ENCODE measurements around the gene UBAC2. TPM values are rescaled to one million over a fixed set of nuclear protein-coding genes. Genes with fewer than 3 reads are reported as not detected.
"Not testable (repeated sequence)": the region's sequence is repeated elsewhere in the genome, so short reads cannot be mapped to it uniquely, and the experiment has no call there.

Gene UBAC2
- total and polyA plus RNA-seq, 2 donors: 53.1 to 57.2 TPM

DNA sequence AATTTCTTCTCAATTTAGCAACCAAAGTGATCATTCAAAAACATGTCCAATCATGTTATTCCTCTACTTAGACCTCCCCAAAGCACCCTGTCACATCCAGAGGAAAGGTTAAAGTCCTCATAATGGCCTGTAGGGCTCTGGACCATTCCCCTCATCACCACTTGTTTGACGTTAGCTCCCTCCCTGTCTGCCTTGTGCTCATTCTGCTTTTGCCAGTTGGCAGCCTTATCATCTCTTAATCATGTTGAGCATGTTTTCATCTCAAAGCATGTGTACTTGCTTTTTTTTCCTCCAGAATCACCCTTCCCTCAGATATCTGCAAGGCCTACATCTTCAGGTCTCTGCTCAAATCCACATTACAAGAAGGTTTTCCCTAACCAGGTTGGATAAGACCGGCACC lies 25.9 kb downstream of the UBAC2 start:
- Histone ChIP-seq H3K36me3 (ENCODE audit: insufficient read depth) (no peaks in the 10 kb centered on the region), H3K27ac (ENCODE audit: low read depth) (no peak overlapping the region), H3K4me3 (ENCODE audit: low read depth, low read length) (no peak overlapping the region), H3K4me1 (ENCODE audit: insufficient read depth) (no peaks in the 10 kb centered on the region)
- no peak for DNase-seq (ENCODE audit: extremely low spot score)
- 73% methylated on average over 2 of the region's 2 CpGs for WGBS

DNA sequence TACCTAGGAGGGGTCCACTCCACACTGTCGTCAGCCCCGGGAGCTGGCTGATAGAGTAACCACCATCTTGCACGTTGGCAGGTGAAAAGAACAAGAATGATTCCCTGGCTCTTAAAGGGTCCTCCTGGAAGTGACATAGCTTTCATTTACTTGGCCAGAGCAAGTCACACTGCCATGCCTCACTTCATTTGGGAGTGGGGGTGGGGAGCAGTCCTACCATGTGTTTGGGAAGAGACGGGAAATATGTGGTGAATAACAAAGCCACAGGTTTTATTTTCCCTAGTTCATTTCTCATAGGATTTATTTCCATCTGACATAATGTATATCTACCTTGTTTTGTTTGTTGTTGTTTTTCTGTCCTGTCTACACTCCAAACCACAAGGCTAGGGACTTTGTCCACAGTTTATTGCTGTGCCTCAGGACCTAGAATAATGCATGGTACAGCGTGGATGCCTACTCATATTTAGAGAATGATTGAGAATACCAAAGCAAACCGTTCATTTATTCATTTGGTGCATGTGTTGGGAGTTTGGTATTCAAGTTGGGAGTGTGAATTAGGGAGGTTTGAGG lies 26.8 kb downstream of the UBAC2 start:
- Histone ChIP-seq H3K4me1 (ENCODE audit: insufficient read depth) (no peaks in the 10 kb centered on the region), H3K4me3 (ENCODE audit: low read depth, low read length) (no peak overlapping the region), H3K36me3 (ENCODE audit: insufficient read depth) (no peaks in the 10 kb centered on the region), H3K27ac (ENCODE audit: low read depth) (no peak overlapping the region)
- WGBS: 94% methylated on average over 6 of the region's 6 CpGs
- no peak for DNase-seq (ENCODE audit: extremely low spot score)

- WGBS: 95% methylated on average over 15 of the region's 15 CpGs
- Histone ChIP-seq H3K4me1 (ENCODE audit: insufficient read depth) (no peaks in the 10 kb centered on the region), H3K27ac (ENCODE audit: low read depth) (no peak overlapping the region), H3K36me3 (ENCODE audit: insufficient read depth) (no peaks in the 10 kb centered on the region), H3K4me3 (ENCODE audit: low read depth, low read length) (no peak overlapping the region)
- no peak for DNase-seq (ENCODE audit: extremely low spot score)
Observed at GRCh38 chr13:99227909-99228688, 27.4 kb downstream of the UBAC2 start.

GRCh38 chr13:99228737-99229691 lies 28.4 kb downstream of the UBAC2 start:
- Histone ChIP-seq H3K4me3 (ENCODE audit: low read depth, low read length) (no peak overlapping the region), H3K4me1 (ENCODE audit: insufficient read depth) (no peaks in the 10 kb centered on the region)
- 57% methylated on average over 13 of the region's 13 CpGs for WGBS

DNA sequence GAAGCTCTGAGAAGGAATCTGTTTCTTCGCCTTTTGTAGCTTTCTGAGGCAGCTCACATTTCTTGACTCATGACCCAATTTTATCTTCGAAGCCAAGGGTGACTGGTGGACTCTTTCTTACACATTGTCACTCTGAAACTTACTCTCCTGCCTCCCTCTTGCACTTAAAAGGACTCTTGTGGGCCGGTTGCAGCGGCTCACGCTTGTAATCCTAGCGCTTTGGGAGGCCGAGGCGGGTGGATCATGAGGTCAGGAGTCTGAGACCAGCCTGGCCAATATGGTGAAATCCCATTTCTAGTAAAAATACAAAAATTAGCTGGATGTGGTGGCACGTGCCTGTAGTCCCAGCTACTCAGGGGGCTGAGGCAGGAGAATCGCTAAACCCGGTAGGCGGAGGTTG lies 29.9 kb downstream of the UBAC2 start:
- DNase-seq (ENCODE audit: extremely low spot score); H3K27ac ChIP-seq (ENCODE audit: low read depth); H3K4me3 ChIP-seq (ENCODE audit: low read depth, low read length); H3K36me3 ChIP-seq (ENCODE audit: insufficient read depth); H3K4me1 ChIP-seq (ENCODE audit: insufficient read depth): not testable (repeated sequence)
- WGBS: 93% methylated on average over 12 of the region's 12 CpGs

More at GRCh38 chr13:99228737-99229691, 28.4 kb downstream of the UBAC2 start:
- Histone ChIP-seq H3K36me3 (ENCODE audit: insufficient read depth) (no peaks in the 10 kb centered on the region), H3K27ac (ENCODE audit: low read depth) (no peak overlapping the region)
- no peak for DNase-seq (ENCODE audit: extremely low spot score)

DNA sequence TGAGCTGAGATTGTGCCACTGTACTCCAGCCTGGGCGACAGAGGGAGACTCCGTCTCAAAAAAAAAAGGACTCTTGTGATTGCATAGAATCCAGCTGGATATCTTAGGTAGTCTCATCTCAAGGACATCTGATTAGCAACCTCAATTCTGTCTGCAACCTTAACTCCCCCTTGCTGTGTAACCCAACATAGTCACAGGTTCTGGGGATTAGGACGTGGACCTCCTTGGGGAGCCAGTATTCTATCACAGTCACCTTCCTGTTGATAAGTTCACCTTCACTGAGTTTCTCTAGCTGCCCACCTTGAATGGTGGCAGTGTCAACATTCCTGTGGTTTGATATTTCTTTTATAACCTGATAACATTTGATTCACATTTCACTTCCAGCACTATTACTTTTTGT lies 30.3 kb downstream of the UBAC2 start:
- Histone ChIP-seq H3K4me1 (ENCODE audit: insufficient read depth) (no peaks in the 10 kb centered on the region), H3K36me3 (ENCODE audit: insufficient read depth) (no peaks in the 10 kb centered on the region), H3K27ac (ENCODE audit: low read depth) (no peak overlapping the region), H3K4me3 (ENCODE audit: low read depth, low read length) (no peak overlapping the region)
- WGBS: 90% methylated on average over 3 of the region's 3 CpGs
- DNase-seq (ENCODE audit: extremely low spot score): no peak

DNA sequence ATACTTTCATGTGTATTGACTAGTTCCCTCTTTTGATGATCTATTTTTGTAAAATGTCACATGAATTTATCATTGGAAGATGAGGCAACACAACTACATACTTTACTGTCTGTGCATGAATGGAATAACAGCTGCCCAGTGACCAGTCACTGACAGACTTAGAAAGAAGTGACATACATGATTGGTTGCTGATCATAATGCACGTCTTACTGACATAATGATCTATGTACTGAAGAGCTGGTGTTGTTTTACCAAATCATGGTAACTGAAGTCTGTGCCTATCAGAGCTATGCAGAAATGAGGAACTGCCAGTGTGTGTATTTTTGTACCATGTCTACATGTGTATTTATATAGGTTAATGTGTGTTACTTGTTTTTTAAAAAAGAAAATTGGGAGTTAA lies 31.1 kb downstream of the UBAC2 start:
- no peak for DNase-seq (ENCODE audit: extremely low spot score)
- Histone ChIP-seq H3K27ac (ENCODE audit: low read depth) (no peak overlapping the region), H3K36me3 (ENCODE audit: insufficient read depth) (no peaks in the 10 kb centered on the region), H3K4me3 (ENCODE audit: low read depth, low read length) (no peak overlapping the region), H3K4me1 (ENCODE audit: insufficient read depth) (no peaks in the 10 kb centered on the region)
- WGBS: 83% methylated on average over 1 of the region's 1 CpG

DNA sequence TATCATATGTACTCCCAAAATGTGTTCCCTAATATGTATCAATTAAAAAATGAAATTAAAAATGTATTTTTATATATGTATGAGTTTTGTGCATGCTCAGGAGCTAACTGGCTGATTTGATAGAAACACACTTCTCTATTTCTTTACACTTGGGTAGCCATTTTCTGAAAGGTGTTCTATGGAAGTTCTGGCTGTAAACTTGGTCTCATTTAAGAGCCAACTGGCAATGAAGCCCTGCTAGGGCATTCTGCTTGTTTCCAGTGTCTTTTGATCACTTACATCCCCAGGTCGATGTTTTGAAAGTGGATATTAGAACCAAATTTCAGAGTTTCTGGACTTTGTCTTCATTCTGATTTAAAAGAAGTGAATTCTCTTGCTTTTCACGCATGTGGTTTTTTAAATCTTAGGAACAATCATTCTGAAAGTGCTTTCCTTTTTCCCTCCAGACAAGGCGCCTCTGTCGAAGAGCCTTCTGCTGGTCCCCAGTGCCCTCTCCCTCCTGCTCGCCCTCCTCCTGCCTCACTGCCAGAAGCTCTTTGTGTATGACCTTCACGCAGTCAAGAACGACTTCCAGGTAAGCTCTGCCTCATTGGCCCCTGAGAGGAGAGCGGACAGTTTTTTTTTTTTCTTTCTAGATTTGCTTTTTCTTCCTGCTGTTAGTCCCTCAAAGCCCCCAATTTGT lies 37.5 kb downstream of the UBAC2 start:
- Histone ChIP-seq H3K36me3 (ENCODE audit: insufficient read depth) (peaks cover 4% of the 10 kb centered on the region), H3K4me1 (ENCODE audit: insufficient read depth) (no peaks in the 10 kb centered on the region), H3K4me3 (ENCODE audit: low read depth, low read length) (no peak overlapping the region), H3K27ac (ENCODE audit: low read depth) (no peak overlapping the region)
- DNase-seq (ENCODE audit: extremely low spot score): no peak
- 83% methylated on average over 8 of the region's 8 CpGs for WGBS

DNA sequence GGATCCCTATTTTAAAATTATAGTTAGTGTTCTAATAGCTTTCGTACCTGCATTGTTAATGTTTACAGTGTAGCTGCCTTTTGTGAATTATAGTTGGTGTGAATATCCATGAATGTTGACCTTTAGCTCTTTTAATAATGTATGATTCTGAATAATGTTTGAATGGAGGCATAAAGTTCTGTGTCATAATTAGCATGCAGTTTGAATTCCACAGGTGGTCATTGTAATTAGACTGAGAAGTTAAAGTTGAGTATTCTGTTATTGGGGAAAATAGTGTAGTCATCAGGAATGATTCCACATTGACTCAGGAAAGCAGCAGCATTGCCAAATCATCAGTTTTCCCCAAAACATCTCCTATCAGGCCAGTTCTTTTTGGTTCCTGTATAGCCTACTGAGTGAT lies 45.4 kb downstream of the UBAC2 start:
- WGBS: 100% methylated on average over 1 of the region's 1 CpG
- DNase-seq (ENCODE audit: extremely low spot score): no peak
- Histone ChIP-seq H3K36me3 (ENCODE audit: insufficient read depth) (no peaks in the 10 kb centered on the region), H3K4me1 (ENCODE audit: insufficient read depth) (no peaks in the 10 kb centered on the region), H3K27ac (ENCODE audit: low read depth) (no peak overlapping the region), H3K4me3 (ENCODE audit: low read depth, low read length) (no peak overlapping the region)

DNA sequence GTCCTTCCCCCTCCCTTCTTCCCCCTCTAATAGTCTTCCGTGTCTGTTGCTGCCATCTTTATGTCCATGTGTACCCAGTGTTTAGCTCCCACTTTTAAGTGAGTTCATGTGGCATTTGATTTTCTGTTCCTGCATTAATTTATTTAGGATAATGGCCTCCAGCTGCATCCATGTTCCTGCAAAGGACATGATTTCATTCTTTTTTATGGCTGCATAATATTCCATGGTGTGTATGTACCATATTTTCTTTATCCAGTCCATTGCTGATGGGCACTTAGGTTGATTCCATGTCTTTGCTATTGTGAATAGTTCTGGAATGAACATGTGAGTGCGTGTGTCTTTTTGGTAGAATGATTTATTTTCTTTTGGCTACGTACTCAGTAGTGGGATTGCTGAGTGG lies 48.5 kb downstream of the UBAC2 start:
- not testable (repeated sequence) for H3K36me3 ChIP-seq (ENCODE audit: insufficient read depth); H3K27ac ChIP-seq (ENCODE audit: low read depth); H3K4me3 ChIP-seq (ENCODE audit: low read depth, low read length); H3K4me1 ChIP-seq (ENCODE audit: insufficient read depth); DNase-seq (ENCODE audit: extremely low spot score)
- over 99% methylated on average over 3 of the region's 3 CpGs for WGBS

GRCh38 chr13:99249606-99250005 lies 49.0 kb downstream of the UBAC2 start:
- 95% methylated on average over 2 of the region's 2 CpGs for WGBS
- DNase-seq (ENCODE audit: extremely low spot score): not testable (repeated sequence)

DNA sequence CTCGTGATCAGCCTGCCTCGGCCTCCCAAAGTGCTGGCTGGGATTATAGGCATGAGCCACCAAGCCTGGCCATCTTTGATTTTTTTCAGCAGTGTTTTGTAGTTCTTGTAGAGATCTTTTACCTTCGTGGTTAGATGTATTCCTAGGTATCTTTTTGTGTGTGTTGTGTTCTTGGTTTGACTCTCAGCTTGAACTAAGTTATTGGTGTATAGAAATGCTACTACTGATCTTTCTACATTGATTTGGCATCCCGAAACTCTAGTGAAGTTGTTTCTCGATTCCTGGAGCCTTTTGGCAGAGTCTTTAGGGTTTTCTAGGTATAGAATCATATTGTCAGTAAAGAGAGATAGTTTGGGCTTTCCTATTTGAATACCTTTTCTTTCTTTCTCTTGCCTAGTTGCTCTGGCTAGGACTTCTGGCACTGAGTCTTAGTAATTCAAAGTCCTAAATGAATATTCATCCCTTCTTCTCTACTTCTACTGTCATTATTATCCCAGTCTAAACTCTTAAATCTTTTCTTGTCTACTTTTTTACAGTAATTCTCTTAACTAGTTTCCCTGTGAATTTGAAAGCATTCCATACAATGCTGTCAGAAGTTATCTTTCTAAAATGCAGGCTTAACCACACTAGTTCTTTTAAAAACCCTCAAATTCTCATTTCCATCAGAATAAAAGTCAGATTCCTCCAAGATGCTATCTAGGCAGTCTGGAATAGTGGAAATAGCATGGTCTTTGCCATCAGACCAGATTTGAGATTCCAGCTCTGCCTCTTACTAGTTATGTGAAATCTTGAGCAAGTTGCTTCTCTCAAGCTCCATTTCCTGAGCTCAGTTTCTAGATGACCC lies 50.5 kb downstream of the UBAC2 start:
- H3K4me1 ChIP-seq (ENCODE audit: insufficient read depth): no peaks in the 10 kb centered on the region
- H3K4me3 ChIP-seq (ENCODE audit: low read depth, low read length): no peak overlapping the region
- 95% methylated on average over 5 of the region's 5 CpGs for WGBS
- peaks cover 1% of the 10 kb centered on the region for H3K36me3 ChIP-seq (ENCODE audit: insufficient read depth)
- no peak for DNase-seq (ENCODE audit: extremely low spot score)
- H3K27ac ChIP-seq (ENCODE audit: low read depth): no peak overlapping the region

More at GRCh38 chr13:99249606-99250005, 49.0 kb downstream of the UBAC2 start:
- H3K4me1 ChIP-seq (ENCODE audit: insufficient read depth); H3K36me3 ChIP-seq (ENCODE audit: insufficient read depth); H3K27ac ChIP-seq (ENCODE audit: low read depth); H3K4me3 ChIP-seq (ENCODE audit: low read depth, low read length): not testable (repeated sequence)
